SK-N-SH (cell line): Measurements from ENCODE around the gene EXOC6B. TPM values are rescaled to one million over a fixed set of nuclear protein-coding genes. Genes with fewer than 3 reads are reported as not detected.

Experiments
- CTCF ChIA-PET: fragments of 300-600, 350-600 bp; formaldehyde crosslinking; extraction: SDS; loops from one replicate; lab custom pipeline; 2021; lab: Yijun Ruan, JAX
- POLR2A ChIA-PET: fragments of 350-600 bp; sonication (Branson Sonifier 250); formaldehyde crosslinking; extraction: SDS; loops from one replicate; lab custom pipeline; 2020; ENCODE audit warnings: antibody characterized with exemption, inconsistent platforms; lab: Yijun Ruan, JAX
- DNase-seq: peaks from one replicate; pipeline ENCODE4 v3.0.0; 2012
- H2AFZ ChIP-seq: fragments of 200-600 bp; sonication (generic); 2 replicates; pipeline ENCODE4 v1.8.1; 2016; ENCODE audit warnings: antibody characterized with exemption, mild to moderate bottlenecking, low read depth
- H3F3A ChIP-seq: fragments of 200-600 bp; sonication (generic); replicated peaks from 2 replicates; pipeline ENCODE3; 2016; ENCODE audit warnings: antibody characterized with exemption, mild to moderate bottlenecking; ENCODE audit not compliant: insufficient read depth
- H3K27ac ChIP-seq, 2 experiments: fragments of 200-500 bp in 1 of 2; fragments of 200-600 bp in 1 of 2; sonication (Bioruptor generic) in 1 of 2; sonication (generic), shearing (Covaris generic) in 1 of 2; 2 replicates each; pipeline versions ENCODE4 v1.5.1 to v1.6.1; 2014 to 2016; ENCODE audit warnings: low read depth in 2 of 2, inconsistent platforms in 1 of 2, low read length in 1 of 2, mild to moderate bottlenecking in 1 of 2, mixed read lengths in 1 of 2
- H3K27me3 ChIP-seq: fragments of 200-600 bp; sonication (generic), shearing (Covaris generic); 2 replicates; pipeline ENCODE4 v1.6.1; 2016; ENCODE audit warnings: mixed run types; ENCODE audit not compliant: insufficient read depth
- H3K36me3 ChIP-seq, 2 experiments: fragments of 200-500 bp in 1 of 2; fragments of 200-600 bp in 1 of 2; sonication (Bioruptor generic) in 1 of 2; sonication (generic) in 1 of 2; replicated peaks in 1 of 2; 2 replicates each; pipeline versions ENCODE3 to v1.5.1; 2014 to 2016; ENCODE audit warnings: low read length in 1 of 2, mild to moderate bottlenecking in 1 of 2; ENCODE audit not compliant: insufficient read depth in 2 of 2, control insufficient read depth in 1 of 2
- H3K4me1 ChIP-seq, 2 experiments: fragments of 200-500 bp in 1 of 2; fragments of 200-600 bp in 1 of 2; sonication (Bioruptor generic) in 1 of 2; sonication (generic), shearing (Covaris generic) in 1 of 2; 2 replicates each; pipeline versions ENCODE4 v1.5.1 to v1.6.1; 2014 to 2016; ENCODE audit warnings: low read depth in 1 of 2, low read length in 1 of 2, mixed run types in 1 of 2; ENCODE audit not compliant: insufficient read depth in 2 of 2, control insufficient read depth in 1 of 2
- H3K4me2 ChIP-seq: fragments of 200-600 bp; sonication (generic), shearing (Covaris generic); 2 replicates; pipeline ENCODE4 v1.6.1; 2017; ENCODE audit warnings: mixed run types
- H3K4me3 ChIP-seq, 2 experiments: fragments of 200-500 bp in 1 of 2; fragments of 200-600 bp in 1 of 2; sonication (Bioruptor generic) in 1 of 2; sonication (generic), shearing (Covaris generic) in 1 of 2; 2 replicates each; pipeline versions ENCODE4 v1.5.1 to v1.8.1; 2014 to 2016; ENCODE audit warnings: low read depth in 2 of 2, inconsistent platforms in 1 of 2, low read length in 1 of 2, mild to moderate bottlenecking in 1 of 2, mixed read lengths in 1 of 2, moderate library complexity in 1 of 2
- H3K79me2 ChIP-seq: fragments of 200-600 bp; sonication (generic); 2 replicates; pipeline ENCODE4 v1.8.1; 2017; ENCODE audit warnings: mild to moderate bottlenecking; ENCODE audit not compliant: insufficient read depth
- H3K9ac ChIP-seq: fragments of 200-600 bp; sonication (generic); 2 replicates; pipeline ENCODE4 v1.6.1; 2017; ENCODE audit warnings: mixed run types
- H3K9me2 ChIP-seq: fragments of 200-600 bp; sonication (generic); 2 replicates; pipeline ENCODE4 v1.6.1; 2017; ENCODE audit warnings: mixed run types
- H3K9me3 ChIP-seq: fragments of 200-600 bp; sonication (generic); 2 replicates; pipeline ENCODE4 v1.6.1; 2017; ENCODE audit warnings: mixed run types, mild to moderate bottlenecking, moderate library complexity
- H4K20me1 ChIP-seq: fragments of 200-600 bp; sonication (generic); 2 replicates; pipeline ENCODE4 v1.6.1; 2017; ENCODE audit warnings: mild to moderate bottlenecking, mixed run types; ENCODE audit not compliant: insufficient read depth
- CHD2 ChIP-seq: fragments of 150-350 bp; IDR thresholded peaks from 2 replicates; pipeline ENCODE4 v1.6.1; 2018; ENCODE audit warnings: low read length; ENCODE audit not compliant: partially characterized antibody
- CTCF ChIP-seq: fragments of 200-600 bp; sonication (generic); IDR thresholded peaks from 2 replicates; pipeline ENCODE4 v1.6.1; 2017; ENCODE audit warnings: antibody characterized with exemption, mild to moderate bottlenecking, moderate library complexity
- EP300 ChIP-seq, 2 experiments: IDR thresholded peaks; 2 replicates each; pipeline versions ENCODE4 v1.4.0 to v1.6.1; 2012; ENCODE audit warnings: borderline replicate concordance in 1 of 2, low read depth in 1 of 2, low read length in 1 of 2
- EZH2phosphoT487 ChIP-seq: fragments of 200-600 bp; sonication (generic); IDR thresholded peaks from 2 replicates; pipeline ENCODE4 v1.6.1; 2017; ENCODE audit warnings: low read depth, mixed run types, mild to moderate bottlenecking, antibody characterized with exemption, moderate library complexity, borderline replicate concordance
- FOSL2 ChIP-seq: IDR thresholded peaks from 2 replicates; pipeline ENCODE4 v1.4.0; 2012; ENCODE audit warnings: low read depth, mild to moderate bottlenecking, moderate library complexity, borderline replicate concordance
- FOXJ3 ChIP-seq: sonication (generic); formaldehyde crosslinking; IDR thresholded peaks from 2 replicates; pipeline ENCODE4 v1.5.1; 2020; ENCODE audit warnings: mild to moderate bottlenecking, missing genetic modification reagents
- GABPA ChIP-seq: IDR thresholded peaks from 2 replicates; pipeline ENCODE4 v1.4.0; 2012; ENCODE audit warnings: low read depth, mild to moderate bottlenecking
- GATA2 ChIP-seq: sonication (generic); formaldehyde crosslinking; IDR thresholded peaks from 2 replicates; pipeline ENCODE4 v1.5.0; 2020; ENCODE audit warnings: mild to moderate bottlenecking, missing genetic modification reagents
- MAX ChIP-seq: IDR thresholded peaks from 2 replicates; pipeline ENCODE4 v1.4.0; 2012; ENCODE audit warnings: low read depth
- NFIC ChIP-seq: IDR thresholded peaks from 2 replicates; pipeline ENCODE4 v1.4.0; 2012; ENCODE audit warnings: borderline replicate concordance
- PBX3 ChIP-seq: IDR thresholded peaks from 2 replicates; pipeline ENCODE4; 2012
- POLR2AphosphoS5 ChIP-seq: IDR thresholded peaks from 2 replicates; pipeline ENCODE4 v1.6.1; 2012; ENCODE audit warnings: low read depth, low read length
- RAD21 ChIP-seq: IDR thresholded peaks from 2 replicates; pipeline ENCODE4 v1.6.1; 2012; ENCODE audit warnings: mild to moderate bottlenecking, low read length
- RCOR1 ChIP-seq: fragments of 150-350 bp; IDR thresholded peaks from 2 replicates; pipeline ENCODE4 v1.6.1; 2017; ENCODE audit warnings: antibody characterized with exemption, low read length
- REST ChIP-seq: IDR thresholded peaks from 2 replicates; pipeline ENCODE4 v1.6.1; 2012; ENCODE audit warnings: mild to moderate bottlenecking, low read depth, low read length, moderate library complexity
- RFX5 ChIP-seq: IDR thresholded peaks from 2 replicates; pipeline ENCODE4 v1.6.1; 2012; ENCODE audit warnings: mild to moderate bottlenecking, improper control_type of control experiment, low read length
- SMC3 ChIP-seq: IDR thresholded peaks from 2 replicates; pipeline ENCODE4 v1.6.1; 2012; ENCODE audit warnings: low read depth, low read length, improper control_type of control experiment
- TAF1 ChIP-seq: IDR thresholded peaks from 2 replicates; pipeline ENCODE4 v1.6.1; 2012; ENCODE audit warnings: low read depth, mild to moderate bottlenecking, low read length, moderate library complexity, borderline replicate concordance
- TCF12 ChIP-seq: IDR thresholded peaks from 2 replicates; pipeline ENCODE4 v1.4.0; 2012
- ZBTB33 ChIP-seq: IDR thresholded peaks from 2 replicates; pipeline ENCODE4 v1.4.0; 2012; ENCODE audit warnings: low read depth, borderline replicate concordance
- WGBS: methylation state at CpG from one replicate; pipeline ENCODE4 v1.1.6; 2017; ENCODE audit warnings: low lambda C conversion rate; 5-methylcytosine and 5-hydroxymethylcytosine counted together
- polyA plus RNA-seq, 3 experiments: library from polyadenylated mRNA; depleted of rRNA; stranded (reverse); fragments of >200 nt; gene quantifications; 2 replicates each; pipeline ENCODE4 v1.2.3, GENCODE V29; 2012

Gene EXOC6B
- polyA plus RNA-seq, 1 of the 3 experiments (the other 2 are of a cell fraction), result 7.4 TPM

- H3F3A ChIP-seq, result no peaks in the 10 kb centered on the region
- 100% methylated on average over 1 of the region's 1 CpG for WGBS
- H3K9ac ChIP-seq, result no peak overlapping the region
- H3K27ac ChIP-seq, result no peak overlapping the region
- no peak for DNase-seq
- no peak overlapping the region for H3K4me2 ChIP-seq
- POLR2A ChIA-PET, result no interaction called here
- H3K9me2 ChIP-seq, result no peaks in the 10 kb centered on the region
- H3K9me3 ChIP-seq, result no peaks in the 10 kb centered on the region
- no peaks in the 10 kb centered on the region for H3K27me3 ChIP-seq
- no peak overlapping the region for H2AFZ ChIP-seq
- no peaks in the 10 kb centered on the region for H3K4me1 ChIP-seq
- CTCF ChIA-PET, result interaction anchor here (0.6 to 1.0 kb wide), 2 partner anchors 25 to 339 kb away, joined by 3 read pairs; no protein-coding TSS in a partner anchor
- H3K4me3 ChIP-seq, result no peak overlapping the region
- no peaks in the 10 kb centered on the region for H3K36me3 ChIP-seq
- no peaks in the 10 kb centered on the region for H3K79me2 ChIP-seq
- TF ChIP-seq FOSL2, result no peak
- TF ChIP-seq CTCF, result no peak
- no peak for TF ChIP-seq NFIC
- TF ChIP-seq EP300 (IDR thresholded peaks at IDR 0.05; ENCODE audit: borderline replicate concordance in 1 of 2, low read depth in 1 of 2, low read length in 1 of 2), result no peak
- no peak for TF ChIP-seq TAF1
- no peak for TF ChIP-seq TCF12
- TF ChIP-seq ZBTB33, result no peak
- no peak for TF ChIP-seq RCOR1
- no peak for TF ChIP-seq GABPA
- TF ChIP-seq POLR2AphosphoS5, result no peak
- no peaks in the 10 kb centered on the region for H4K20me1 ChIP-seq
Observed at GRCh38 chr2:72338076-72338475, 487.8 kb downstream of the EXOC6B start.

- POLR2A ChIA-PET, result no interaction called here
- Histone ChIP-seq H3F3A (no peaks in the 10 kb centered on the region), H3K9me2 (no peaks in the 10 kb centered on the region), H3K27me3 (no peaks in the 10 kb centered on the region), H3K36me3 (no peaks in the 10 kb centered on the region), H3K4me3 (no peak overlapping the region), H3K4me1 (no peaks in the 10 kb centered on the region), H3K9me3 (no peaks in the 10 kb centered on the region), H3K79me2 (no peaks in the 10 kb centered on the region), H3K27ac (no peak overlapping the region), H2AFZ (no peak overlapping the region), H4K20me1 (no peaks in the 10 kb centered on the region), H3K4me2 (no peak overlapping the region), H3K9ac (no peak overlapping the region)
- DNase-seq, result no peak
- CTCF ChIA-PET, result interaction anchor here (0.6 kb wide), 1 partner anchor 403 kb away, joined by 3 read pairs; no protein-coding TSS in a partner anchor
- no peak for TF ChIP-seq SMC3
- TF ChIP-seq RAD21, result no peak
- TF ChIP-seq RFX5, result no peak
- no peak for TF ChIP-seq FOSL2
- TF ChIP-seq CHD2, result no peak
- TF ChIP-seq MAX, result no peak
- TF ChIP-seq PBX3, result no peak
- TF ChIP-seq REST, result no peak
- TF ChIP-seq FOXJ3 (CRISPR knock-in tag), result no peak
- TF ChIP-seq EZH2phosphoT487, result no peak
- TF ChIP-seq GATA2 (CRISPR knock-in tag), result no peak
- TF ChIP-seq RCOR1, result no peak
Observed at GRCh38 chr2:72332720-72333119, 493.1 kb downstream of the EXOC6B start.
